ENCODE measurements around the gene DSC1.
"Not testable (repeated sequence)": the region's sequence is repeated elsewhere in the genome, so short reads cannot be mapped to it uniquely, and the experiment has no call there.

The DSC1 gene

GRCh38 chr18:31189757-31190156, 27.1 kb upstream of the DSC1 start:
- TF ChIP-seq MAX (IDR thresholded peaks at IDR 0.05; ENCODE audit: low read depth, low read length) (no peak), POLR2A (IDR thresholded peaks at IDR 0.05; ENCODE audit: extremely low read depth, insufficient read length) (no peak), CTCF (IDR thresholded peaks at IDR 0.05; ENCODE audit: low read depth, low read length) (no peak), MYC (IDR thresholded peaks at IDR 0.05; ENCODE audit: low read depth, low read length) (no peak)
- DNase-seq (ENCODE audit: low read depth) = no peak
- H3K4me3 ChIP-seq (ENCODE audit: low read depth, low read length) = no peak overlapping the region

- H3K4me3 ChIP-seq (ENCODE audit: low read depth, low read length) = no peak overlapping the region
- TF ChIP-seq MYC (IDR thresholded peaks at IDR 0.05; ENCODE audit: low read depth, low read length) = no peak
- no peak for TF ChIP-seq MAX (IDR thresholded peaks at IDR 0.05; ENCODE audit: low read depth, low read length)
- TF ChIP-seq POLR2A (IDR thresholded peaks at IDR 0.05; ENCODE audit: extremely low read depth, insufficient read length) = no peak
- no peak for TF ChIP-seq CTCF (IDR thresholded peaks at IDR 0.05; ENCODE audit: low read depth, low read length)
- no peak for DNase-seq (ENCODE audit: low read depth)
Measured at GRCh38 chr18:31185186-31185950, 22.7 kb upstream of the DSC1 start.

- TF ChIP-seq MAX (IDR thresholded peaks at IDR 0.05; ENCODE audit: low read depth, low read length) (no peak), MYC (IDR thresholded peaks at IDR 0.05; ENCODE audit: low read depth, low read length) (no peak), CTCF (IDR thresholded peaks at IDR 0.05; ENCODE audit: low read depth, low read length) (no peak), POLR2A (IDR thresholded peaks at IDR 0.05; ENCODE audit: extremely low read depth, insufficient read length) (no peak)
- no peak for DNase-seq (ENCODE audit: low read depth)
- no peak overlapping the region for H3K4me3 ChIP-seq (ENCODE audit: low read depth, low read length)
Measured at GRCh38 chr18:31183302-31183701, 20.6 kb upstream of the DSC1 start.

- DNase-seq (ENCODE audit: low read depth); H3K4me3 ChIP-seq (ENCODE audit: low read depth, low read length): not testable (repeated sequence)
Measured at GRCh38 chr18:31177369-31177768, 14.7 kb upstream of the DSC1 start.

GRCh38 chr18:31176531-31176930, 13.9 kb upstream of the DSC1 start:
- no peak overlapping the region for H3K4me3 ChIP-seq (ENCODE audit: low read depth, low read length)
- no peak for DNase-seq (ENCODE audit: low read depth)
- TF ChIP-seq POLR2A (IDR thresholded peaks at IDR 0.05; ENCODE audit: extremely low read depth, insufficient read length) = no peak
- no peak for TF ChIP-seq CTCF (IDR thresholded peaks at IDR 0.05; ENCODE audit: low read depth, low read length)
- TF ChIP-seq MAX (IDR thresholded peaks at IDR 0.05; ENCODE audit: low read depth, low read length) = no peak
- no peak for TF ChIP-seq MYC (IDR thresholded peaks at IDR 0.05; ENCODE audit: low read depth, low read length)

GRCh38 chr18:31171144-31171839, 8.6 kb upstream of the DSC1 start:
- DNase-seq (ENCODE audit: low read depth) = no peak
- TF ChIP-seq CTCF (IDR thresholded peaks at IDR 0.05; ENCODE audit: low read depth, low read length) (no peak), MYC (IDR thresholded peaks at IDR 0.05; ENCODE audit: low read depth, low read length) (no peak), MAX (IDR thresholded peaks at IDR 0.05; ENCODE audit: low read depth, low read length) (no peak), POLR2A (IDR thresholded peaks at IDR 0.05; ENCODE audit: extremely low read depth, insufficient read length) (no peak)
- no peak overlapping the region for H3K4me3 ChIP-seq (ENCODE audit: low read depth, low read length)

All from NB4 (cell line).